SH-SY5Y (cell line): ENCODE measurements around the gene RCVRN.

Experiments
- GATA2 ChIP-seq: IDR thresholded peaks from 2 replicates; pipeline ENCODE4 v1.6.1; 2011; ENCODE audit warnings: mild to moderate bottlenecking, low read depth, low read length
- GATA3 ChIP-seq: IDR thresholded peaks from 2 replicates; pipeline ENCODE4 v1.6.1; 2011; ENCODE audit warnings: low read depth, mild to moderate bottlenecking, low read length, moderate library complexity

DNA sequence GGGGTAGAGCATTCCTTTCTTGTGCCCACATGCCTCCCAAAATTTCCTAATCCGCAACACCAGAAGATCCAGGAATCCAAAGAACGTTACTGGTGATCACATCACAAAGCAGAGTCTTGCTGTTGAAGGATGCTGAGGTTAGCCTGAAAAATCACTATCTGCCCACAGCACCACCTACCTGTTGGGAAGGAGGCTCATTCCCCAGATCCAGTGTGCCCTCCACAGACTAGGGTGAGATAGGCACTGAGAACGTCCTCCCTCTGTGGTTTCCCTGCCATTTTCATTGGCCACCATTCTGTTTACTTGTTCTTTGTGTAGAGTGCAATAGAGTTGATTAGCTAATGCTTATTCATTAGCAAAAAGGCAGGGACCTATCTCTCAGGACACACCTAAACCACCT lies 30.3 kb downstream of the RCVRN start:
- TF ChIP-seq GATA2, result no peak
- TF ChIP-seq GATA3, result no peak
